T follicular helper cell (primary cell): ENCODE measurements around the gene FH.

Source experiments
- DNase-seq: peaks from one replicate; pipeline ENCODE4 v3.0.0-alpha.2; 2020; ENCODE audit warnings: low read depth

The FH gene

DNA sequence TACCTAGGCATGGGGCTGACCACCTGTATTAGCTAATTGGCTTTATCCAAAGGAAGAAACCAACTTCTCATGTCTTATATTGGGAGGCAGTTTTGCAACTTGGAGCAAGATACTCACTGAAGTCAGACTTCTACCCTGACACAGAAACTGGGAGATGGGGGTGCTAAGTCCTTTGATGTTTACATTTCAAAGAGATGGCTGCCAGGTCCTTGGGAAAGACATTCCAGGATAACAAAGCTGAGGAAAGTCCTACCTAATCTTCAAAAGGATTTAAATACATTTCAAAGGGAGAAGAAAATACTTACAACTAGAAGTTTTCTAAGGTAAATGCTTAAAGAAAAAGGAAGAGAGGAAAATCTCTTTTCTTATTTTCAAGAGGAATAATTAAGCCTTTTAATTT is 62.1 kb downstream of the FH start:
- no peak for DNase-seq

GRCh38 chr1:241456743-241457142 is 62.8 kb downstream of the FH start:
- no peak for DNase-seq

DNA sequence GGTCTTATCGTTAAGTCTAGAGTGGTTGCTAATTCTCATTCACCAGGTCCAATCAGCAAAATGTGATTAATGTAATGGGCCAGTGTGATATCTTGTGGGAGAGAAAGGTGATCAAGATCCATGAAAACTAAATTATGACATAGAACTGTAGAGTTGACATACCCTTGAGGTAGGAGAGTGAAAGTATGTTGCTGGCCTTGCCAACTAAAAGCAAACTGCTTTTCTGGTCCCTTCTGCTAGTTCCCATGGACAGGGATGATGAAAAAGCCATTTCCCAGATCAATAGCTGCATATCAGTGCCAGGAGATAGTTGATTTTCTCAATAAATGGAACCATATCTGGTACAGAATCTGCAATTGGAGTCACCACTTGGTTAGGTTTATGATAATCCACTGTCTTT is 65.8 kb downstream of the FH start:
- no peak for DNase-seq

DNA sequence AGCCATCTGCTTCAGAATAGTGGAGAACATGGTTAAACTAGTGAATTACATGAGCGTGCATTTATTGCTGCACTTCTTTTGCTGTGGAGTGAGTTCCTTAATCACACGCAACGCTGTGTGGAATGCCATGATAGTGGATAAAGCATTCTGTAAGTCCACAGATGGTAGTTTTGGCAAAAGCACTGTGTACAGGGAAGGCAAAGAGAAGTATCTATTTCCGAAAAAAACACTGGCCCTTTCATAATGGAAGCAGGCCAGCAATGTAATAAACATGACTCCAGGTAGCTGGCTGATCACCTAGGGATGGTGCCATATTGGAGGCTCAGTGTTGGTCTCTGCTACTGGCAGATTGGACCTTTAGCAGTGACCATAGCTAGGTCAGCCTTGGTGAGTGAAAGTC is 67.6 kb downstream of the FH start:
- DNase-seq = no peak
